GM12878 (cell line): ENCODE measurements around the gene NOD1. TPM values are rescaled to one million over a fixed set of nuclear protein-coding genes. Genes with fewer than 3 reads are reported as not detected.

ENCODE experiments used
- ATAC-seq: fragments of 200-7000 bp; cut with Tn5 transposase; 3 replicates; pipeline ENCODE4 v1.9.1; 2020; ENCODE audit warnings: mild to moderate bottlenecking, moderate library complexity
- BruUV-seq: library from RNA; stranded (reverse); fragments of 400-500 nt; replicated peaks from 2 replicates; lab custom pipeline; 2021; lab: Mats Ljungman, UMichigan
- CTCF ChIA-PET: fragments of 300-600 bp; sonication (Branson Sonifier 250); formaldehyde crosslinking; extraction: SDS; loops from one replicate; lab custom pipeline; 2021; ENCODE audit warnings: inconsistent platforms; lab: Yijun Ruan, JAX
- POLR2A ChIA-PET: fragments of 350-600 bp; formaldehyde crosslinking; extraction: SDS; loops from one replicate; lab custom pipeline; 2021; ENCODE audit warnings: inconsistent platforms; lab: Charles Lee
- RAD21 ChIA-PET: fragments of 300-600 bp; sonication (Branson Sonifier 250); formaldehyde crosslinking; loops from one replicate; lab custom pipeline; 2023; ENCODE audit warnings: antibody characterized with exemption; ENCODE audit not compliant: unreplicated experiment; lab: Charles Lee
- SMC1A ChIA-PET: fragments of 300-600 bp; sonication (Branson Sonifier 250); formaldehyde crosslinking; loops from one replicate; lab custom pipeline; 2023; ENCODE audit not compliant: unreplicated experiment, uncharacterized antibody; lab: Charles Lee
- DNase-seq: peaks from one replicate; pipeline ENCODE4 v3.0.0-alpha.2; 2011; ENCODE audit warnings: low read depth, low spot score
- FAIRE-seq: peaks from 3 replicates; lab custom pipeline; 2011; peaks lifted over from hg19 to GRCh38; lab: Jason Lieb, UNC
- H2AFZ ChIP-seq: 2 replicates; pipeline ENCODE4 v1.6.0; 2011; ENCODE audit warnings: low read depth, low read length, control low read depth; ENCODE audit not compliant: control insufficient read depth
- H3K27ac ChIP-seq: 2 replicates; pipeline ENCODE4 v1.5.1; 2011; ENCODE audit warnings: control low read depth; ENCODE audit not compliant: control insufficient read depth, insufficient read depth
- H3K27me3 ChIP-seq, 2 experiments: replicated peaks in 1 of 2; 2 replicates each; pipeline versions ENCODE4 v1.6.0 to v1.6.1; 2011; ENCODE audit warnings: low read length in 1 of 2; ENCODE audit not compliant: control insufficient read depth in 2 of 2, insufficient read depth in 2 of 2
- H3K36me3 ChIP-seq, 2 experiments: 2 replicates each; pipeline ENCODE4 v1.5.1; 2011; ENCODE audit warnings: low read length in 1 of 2; ENCODE audit not compliant: control insufficient read depth in 2 of 2, insufficient read depth in 2 of 2
- H3K4me1 ChIP-seq: 2 replicates; pipeline ENCODE4 v1.6.1; 2011; ENCODE audit warnings: mild to moderate bottlenecking, low read length, moderate library complexity, mixed read lengths; ENCODE audit not compliant: control insufficient read depth, insufficient read depth
- H3K4me2 ChIP-seq: 2 replicates; pipeline ENCODE4 v1.6.0; 2011; ENCODE audit warnings: control low read depth; ENCODE audit not compliant: control insufficient read depth, insufficient read depth
- H3K4me3 ChIP-seq: fragments of 200-600 bp; sonication (generic); 2 replicates; pipeline ENCODE4 v1.5.1; 2016
- H3K79me2 ChIP-seq: 2 replicates; pipeline ENCODE4 v1.6.0; 2011; ENCODE audit warnings: low read length; ENCODE audit not compliant: control insufficient read depth, insufficient read depth
- H3K9ac ChIP-seq: 2 replicates; pipeline ENCODE4 v1.8.0; 2011; ENCODE audit warnings: low read length, control low read depth, mixed read lengths; ENCODE audit not compliant: control insufficient read depth, insufficient read depth
- H3K9me3 ChIP-seq: replicated peaks from 3 replicates; pipeline ENCODE4 v1.5.1; 2011; ENCODE audit warnings: mild to moderate bottlenecking, low read length; ENCODE audit not compliant: control insufficient read depth, insufficient read depth
- H4K20me1 ChIP-seq: 2 replicates; pipeline ENCODE4 v1.6.0; 2011; ENCODE audit not compliant: control insufficient read depth, insufficient read depth
- BMI1 ChIP-seq: fragments of 450-650 bp; IDR thresholded peaks from 2 replicates; pipeline ENCODE4 v1.6.1; 2016; ENCODE audit warnings: mild to moderate bottlenecking, moderate library complexity, borderline replicate concordance
- CHD1 ChIP-seq: IDR thresholded peaks from 2 replicates; pipeline ENCODE4 v1.6.1; 2012; ENCODE audit warnings: low read depth, low read length, improper control_type of control experiment
- CHD4 ChIP-seq: fragments of 200-600 bp; sonication (generic); IDR thresholded peaks from 2 replicates; pipeline ENCODE4 v1.6.1; 2016; ENCODE audit warnings: mild to moderate bottlenecking
- CREB1 ChIP-seq: IDR thresholded peaks from 2 replicates; pipeline ENCODE4 v1.6.1; 2012; ENCODE audit warnings: low read depth, mild to moderate bottlenecking, inconsistent platforms
- DPF2 ChIP-seq: fragments of 450-650 bp; IDR thresholded peaks from 2 replicates; pipeline ENCODE4 v1.6.1; 2017; ENCODE audit warnings: mild to moderate bottlenecking
- EP300 ChIP-seq, 2 experiments: fragments of 150-350 bp in 1 of 2; IDR thresholded peaks; 2 replicates each; pipeline ENCODE4 v1.6.1; 2011 to 2012; ENCODE audit warnings: low read depth in 2 of 2, low read length in 2 of 2, borderline replicate concordance in 1 of 2, improper control_type of control experiment in 1 of 2, inconsistent platforms in 1 of 2; ENCODE audit not compliant: control insufficient read depth in 1 of 2
- IKZF1 ChIP-seq: fragments of 450-650 bp; conservative IDR thresholded peaks from 2 replicates; pipeline ENCODE4 v1.6.1; 2017; ENCODE audit warnings: antibody characterized with exemption, mild to moderate bottlenecking
- IKZF2 ChIP-seq, 2 experiments: fragments of 450-650 bp; IDR thresholded peaks; 2 replicates each; pipeline ENCODE4 v1.6.1; 2017; ENCODE audit warnings: mild to moderate bottlenecking in 2 of 2, moderate library complexity in 2 of 2
- JUND ChIP-seq: IDR thresholded peaks from 2 replicates; pipeline ENCODE4 v1.6.1; 2012; ENCODE audit warnings: low read depth, mild to moderate bottlenecking, low read length, improper control_type of control experiment, moderate library complexity
- MEF2B ChIP-seq: fragments of 450-650 bp; IDR thresholded peaks from 2 replicates; pipeline ENCODE4 v1.6.1; 2018; ENCODE audit warnings: mild to moderate bottlenecking, moderate library complexity; ENCODE audit not compliant: partially characterized antibody, poor library complexity, severe bottlenecking
- MTA3 ChIP-seq: IDR thresholded peaks from 2 replicates; pipeline ENCODE4 v1.6.1; 2012; ENCODE audit warnings: low read length, inconsistent platforms, borderline replicate concordance
- NFIC ChIP-seq: IDR thresholded peaks from 2 replicates; pipeline ENCODE4 v1.6.1; 2012; ENCODE audit warnings: low read depth, mild to moderate bottlenecking, inconsistent platforms, low read length, moderate library complexity
- POLR2AphosphoS5 ChIP-seq: IDR thresholded peaks from 2 replicates; pipeline ENCODE4 v1.6.1; 2011; ENCODE audit warnings: mild to moderate bottlenecking, low read length, inconsistent platforms
- SPI1 ChIP-seq: IDR thresholded peaks from 2 replicates; pipeline ENCODE4 v1.6.1; 2011; ENCODE audit warnings: low read depth, mild to moderate bottlenecking, low read length, moderate library complexity, borderline replicate concordance; ENCODE audit not compliant: insufficient read depth
- YY1 ChIP-seq: IDR thresholded peaks from 2 replicates; pipeline ENCODE4 v1.6.1; 2011; ENCODE audit warnings: low read depth, mild to moderate bottlenecking, low read length
- ZNF207 ChIP-seq: fragments of 450-650 bp; IDR thresholded peaks from 2 replicates; pipeline ENCODE4 v1.6.1; 2014; ENCODE audit warnings: antibody characterized with exemption, mild to moderate bottlenecking, borderline replicate concordance
- ZNF384 ChIP-seq: IDR thresholded peaks from 2 replicates; pipeline ENCODE4 v1.6.1; 2012; ENCODE audit warnings: low read depth, mild to moderate bottlenecking, low read length, improper control_type of control experiment, borderline replicate concordance
- WGBS: methylation state at CpG from one replicate; pipeline ENCODE4 v1.1.6; 2016; ENCODE audit warnings: low lambda C conversion rate; ENCODE audit not compliant: insufficient replicate concordance, insufficient coverage; ENCODE audit errors: missing lambda C conversion rate; 5-methylcytosine and 5-hydroxymethylcytosine counted together
- in situ Hi-C: fragments of 300-500 bp; cut with MboI; formaldehyde crosslinking; loops from 9 replicates; pipeline ENCODE4 v1.14.3; 2018; ENCODE audit warnings: mixed read lengths
- intact Hi-C: fragments of 100-400 bp; cut with micrococcal nuclease; formaldehyde crosslinking; loops from one replicate; pipeline ENCODE4 v1.14.2; 2022; ENCODE audit not compliant: unreplicated experiment
- polyA plus RNA-seq, 11 experiments: library from polyadenylated mRNA; depleted of rRNA in 4 of 11; unstranded in 6 of 11; stranded (reverse) in 5 of 11; fragments of >200 nt; fragmentation: Nextera tagmentation in 4 of 11; fragmentation: Illumina TruSeq in 1 of 11; extraction: Ambion mirVana in 4 of 11; extraction: Trizol in 1 of 11; gene quantifications; 1 replicate in 1 of 11; 2 replicates in 10 of 11; pipeline versions ENCODE4 v1.2.1 to v1.2.3, GENCODE V29; 2011 to 2016; ENCODE audit warnings: inconsistent platforms in 2 of 11, missing spikeins in 2 of 11, low read depth in 1 of 11
- total RNA-seq, 4 experiments: library from RNA; depleted of rRNA in 3 of 4; stranded (reverse); fragments of >200 nt in 3 of 4; fragmentation: Illumina TruSeq in 1 of 4; extraction: Trizol in 1 of 4; gene quantifications; 2 replicates each; pipeline versions ENCODE4 v1.2.1 to v1.2.3, GENCODE V29; 2013 to 2021
- TF ChIP-seq, protein P1 (sequence below): IDR thresholded peaks from 2 replicates; pipeline ENCODE4 v1.6.1; 2011; ENCODE audit warnings: low read depth, mild to moderate bottlenecking, low read length, moderate library complexity, borderline replicate concordance; ENCODE audit errors: extremely low read depth
- TF ChIP-seq, protein P2 (sequence below): IDR thresholded peaks from 2 replicates; pipeline ENCODE4 v1.6.1; 2012; ENCODE audit warnings: low read length, inconsistent platforms
- TF ChIP-seq, protein P3 (sequence below): fragments of 450-650 bp; IDR thresholded peaks from 2 replicates; pipeline ENCODE4 v1.6.1; 2017; ENCODE audit warnings: low read depth, mild to moderate bottlenecking, moderate library complexity

Gene NOD1
- total and polyA plus RNA-seq, 10 of the 15 experiments (the other 5 are each of a cell fraction or from before 2014, with no cell fraction given): 1.8 to 14.6 (median 8.9) TPM

DNA sequence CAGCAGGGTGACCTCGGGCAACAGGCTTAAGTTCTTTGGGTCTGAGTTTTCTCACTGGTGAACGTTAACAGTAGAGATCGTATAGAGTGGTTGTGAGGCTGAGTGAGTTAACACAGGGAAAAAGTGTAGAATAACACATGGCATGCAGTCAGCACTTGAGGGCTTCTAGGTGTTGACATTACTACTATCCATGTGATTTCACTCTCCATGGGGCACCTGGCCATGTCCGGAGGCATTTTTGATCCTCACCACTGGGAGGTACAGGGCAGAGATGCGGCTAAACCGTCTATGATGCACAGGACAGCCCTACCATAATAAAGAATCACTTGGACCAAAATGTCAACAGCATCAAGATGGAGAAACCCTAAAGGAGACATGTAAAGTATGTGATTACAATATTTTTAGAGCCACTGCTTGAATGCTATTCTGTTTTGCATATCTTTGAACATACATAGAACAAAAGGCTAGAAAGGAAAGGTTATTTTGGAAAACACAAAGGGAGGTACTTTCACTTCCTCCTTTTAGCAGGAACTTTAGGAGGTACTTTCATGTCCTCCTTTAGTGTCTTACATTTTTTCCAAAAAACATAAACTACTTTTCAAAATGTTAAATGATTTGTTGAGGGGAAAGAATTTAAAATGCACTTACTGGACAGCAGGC, 44.3 kb downstream of the NOD1 start:
- Histone ChIP-seq H4K20me1 (no peaks in the 10 kb centered on the region), H3K4me2 (peak overlapping the region; percentile 49; the same call in 1 of the 2 replicates), H3K9ac (no peak overlapping the region), H3K27ac (0 out of 2 replicates have a peak overlapping the region, but pooled peaks have one; percentile 7), H3K9me3 (no peaks in the 10 kb centered on the region), H3K79me2 (no peaks in the 10 kb centered on the region), H3K27me3 (no peaks in the 10 kb centered on the region), H2AFZ (no peak overlapping the region), H3K4me3 (peak overlapping the region; percentile 5; the same call in 1 of the 2 replicates), H3K4me1 (peaks cover 26% of the 10 kb centered on the region), H3K36me3 (peaks cover 12 to 19% of the 10 kb centered on the region in 2 experiments)
- ChIA-PET SMC1A (no interaction called here), POLR2A (no interaction called here), CTCF (no interaction called here), RAD21 (no interaction called here)
- 15% methylated on average over 6 of the region's 6 CpGs for WGBS
- DNase-seq (peak; percentile 27), FAIRE-seq (peak; percentile 97), ATAC-seq (peak; percentile 68)
- in situ Hi-C loops (no loop called here), intact Hi-C loops (no loop called here)
- no TSS peak for BruUV-seq
- TF ChIP-seq JUND (no peak), ZNF384 (no peak), CHD4 (no peak), MEF2B (peak; percentile 43), POLR2AphosphoS5 (no peak), SPI1 (peak; percentile 90), IKZF2 (IDR thresholded peaks at IDR 0.05) (peak; percentile 80 to 86), DPF2 (peak; percentile 36; the same call in 1 of the 2 replicates), IKZF1 (peak; percentile 72), YY1 (0 out of 2 replicates have a peak, but pooled peaks have one; percentile 18), CHD1 (no peak), BMI1 (no peak), EP300 (IDR thresholded peaks at IDR 0.05; ENCODE audit: borderline replicate concordance in 1 of 2, control insufficient read depth in 1 of 2, low read depth in 2 of 2, low read length in 2 of 2) (0 out of 4 replicates have a peak, but pooled peaks of 1 of the 2 experiments have one; percentile 41), NFIC (0 out of 2 replicates have a peak, but pooled peaks have one; percentile 49), CREB1 (no peak), ZNF207 (no peak), MTA3 (no peak; the same call in 1 of the 2 replicates)
- TF ChIP-seq, protein P1, sequence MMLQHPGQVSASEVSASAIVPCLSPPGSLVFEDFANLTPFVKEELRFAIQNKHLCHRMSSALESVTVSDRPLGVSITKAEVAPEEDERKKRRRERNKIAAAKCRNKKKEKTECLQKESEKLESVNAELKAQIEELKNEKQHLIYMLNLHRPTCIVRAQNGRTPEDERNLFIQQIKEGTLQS: no peak
- TF ChIP-seq, protein P2, sequence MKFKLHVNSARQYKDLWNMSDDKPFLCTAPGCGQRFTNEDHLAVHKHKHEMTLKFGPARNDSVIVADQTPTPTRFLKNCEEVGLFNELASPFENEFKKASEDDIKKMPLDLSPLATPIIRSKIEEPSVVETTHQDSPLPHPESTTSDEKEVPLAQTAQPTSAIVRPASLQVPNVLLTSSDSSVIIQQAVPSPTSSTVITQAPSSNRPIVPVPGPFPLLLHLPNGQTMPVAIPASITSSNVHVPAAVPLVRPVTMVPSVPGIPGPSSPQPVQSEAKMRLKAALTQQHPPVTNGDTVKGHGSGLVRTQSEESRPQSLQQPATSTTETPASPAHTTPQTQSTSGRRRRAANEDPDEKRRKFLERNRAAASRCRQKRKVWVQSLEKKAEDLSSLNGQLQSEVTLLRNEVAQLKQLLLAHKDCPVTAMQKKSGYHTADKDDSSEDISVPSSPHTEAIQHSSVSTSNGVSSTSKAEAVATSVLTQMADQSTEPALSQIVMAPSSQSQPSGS: peak; percentile 45; the same call in 1 of the 2 replicates
- TF ChIP-seq, protein P3, sequence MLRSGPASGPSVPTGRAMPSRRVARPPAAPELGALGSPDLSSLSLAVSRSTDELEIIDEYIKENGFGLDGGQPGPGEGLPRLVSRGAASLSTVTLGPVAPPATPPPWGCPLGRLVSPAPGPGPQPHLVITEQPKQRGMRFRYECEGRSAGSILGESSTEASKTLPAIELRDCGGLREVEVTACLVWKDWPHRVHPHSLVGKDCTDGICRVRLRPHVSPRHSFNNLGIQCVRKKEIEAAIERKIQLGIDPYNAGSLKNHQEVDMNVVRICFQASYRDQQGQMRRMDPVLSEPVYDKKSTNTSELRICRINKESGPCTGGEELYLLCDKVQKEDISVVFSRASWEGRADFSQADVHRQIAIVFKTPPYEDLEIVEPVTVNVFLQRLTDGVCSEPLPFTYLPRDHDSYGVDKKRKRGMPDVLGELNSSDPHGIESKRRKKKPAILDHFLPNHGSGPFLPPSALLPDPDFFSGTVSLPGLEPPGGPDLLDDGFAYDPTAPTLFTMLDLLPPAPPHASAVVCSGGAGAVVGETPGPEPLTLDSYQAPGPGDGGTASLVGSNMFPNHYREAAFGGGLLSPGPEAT: peak; percentile 78
